SK-N-SH (cell line): Measurements from ENCODE around the gene CPN2. TPM values are rescaled to one million over a fixed set of nuclear protein-coding genes. Genes with fewer than 3 reads are reported as not detected.

Experiments used
- CTCF ChIA-PET: fragments of 300-600, 350-600 bp; formaldehyde crosslinking; extraction: SDS; loops from one replicate; lab custom pipeline; 2021; lab: Yijun Ruan, JAX
- POLR2A ChIA-PET: fragments of 350-600 bp; sonication (Branson Sonifier 250); formaldehyde crosslinking; extraction: SDS; loops from one replicate; lab custom pipeline; 2020; ENCODE audit warnings: antibody characterized with exemption, inconsistent platforms; lab: Yijun Ruan, JAX
- DNase-seq: peaks from one replicate; pipeline ENCODE4 v3.0.0; 2012
- H2AFZ ChIP-seq: fragments of 200-600 bp; sonication (generic); 2 replicates; pipeline ENCODE4 v1.8.1; 2016; ENCODE audit warnings: antibody characterized with exemption, mild to moderate bottlenecking, low read depth
- H3F3A ChIP-seq: fragments of 200-600 bp; sonication (generic); replicated peaks from 2 replicates; pipeline ENCODE3; 2016; ENCODE audit warnings: antibody characterized with exemption, mild to moderate bottlenecking; ENCODE audit not compliant: insufficient read depth
- H3K27ac ChIP-seq, 2 experiments: fragments of 200-500 bp in 1 of 2; fragments of 200-600 bp in 1 of 2; sonication (Bioruptor generic) in 1 of 2; sonication (generic), shearing (Covaris generic) in 1 of 2; 2 replicates each; pipeline versions ENCODE4 v1.5.1 to v1.6.1; 2014 to 2016; ENCODE audit warnings: low read depth in 2 of 2, inconsistent platforms in 1 of 2, low read length in 1 of 2, mild to moderate bottlenecking in 1 of 2, mixed read lengths in 1 of 2
- H3K27me3 ChIP-seq: fragments of 200-600 bp; sonication (generic), shearing (Covaris generic); 2 replicates; pipeline ENCODE4 v1.6.1; 2016; ENCODE audit warnings: mixed run types; ENCODE audit not compliant: insufficient read depth
- H3K36me3 ChIP-seq, 2 experiments: fragments of 200-500 bp in 1 of 2; fragments of 200-600 bp in 1 of 2; sonication (Bioruptor generic) in 1 of 2; sonication (generic) in 1 of 2; replicated peaks in 1 of 2; 2 replicates each; pipeline versions ENCODE3 to v1.5.1; 2014 to 2016; ENCODE audit warnings: low read length in 1 of 2, mild to moderate bottlenecking in 1 of 2; ENCODE audit not compliant: insufficient read depth in 2 of 2, control insufficient read depth in 1 of 2
- H3K4me1 ChIP-seq, 2 experiments: fragments of 200-500 bp in 1 of 2; fragments of 200-600 bp in 1 of 2; sonication (Bioruptor generic) in 1 of 2; sonication (generic), shearing (Covaris generic) in 1 of 2; 2 replicates each; pipeline versions ENCODE4 v1.5.1 to v1.6.1; 2014 to 2016; ENCODE audit warnings: low read depth in 1 of 2, low read length in 1 of 2, mixed run types in 1 of 2; ENCODE audit not compliant: insufficient read depth in 2 of 2, control insufficient read depth in 1 of 2
- H3K4me2 ChIP-seq: fragments of 200-600 bp; sonication (generic), shearing (Covaris generic); 2 replicates; pipeline ENCODE4 v1.6.1; 2017; ENCODE audit warnings: mixed run types
- H3K4me3 ChIP-seq, 2 experiments: fragments of 200-500 bp in 1 of 2; fragments of 200-600 bp in 1 of 2; sonication (Bioruptor generic) in 1 of 2; sonication (generic), shearing (Covaris generic) in 1 of 2; 2 replicates each; pipeline versions ENCODE4 v1.5.1 to v1.8.1; 2014 to 2016; ENCODE audit warnings: low read depth in 2 of 2, inconsistent platforms in 1 of 2, low read length in 1 of 2, mild to moderate bottlenecking in 1 of 2, mixed read lengths in 1 of 2, moderate library complexity in 1 of 2
- H3K79me2 ChIP-seq: fragments of 200-600 bp; sonication (generic); 2 replicates; pipeline ENCODE4 v1.8.1; 2017; ENCODE audit warnings: mild to moderate bottlenecking; ENCODE audit not compliant: insufficient read depth
- H3K9ac ChIP-seq: fragments of 200-600 bp; sonication (generic); 2 replicates; pipeline ENCODE4 v1.6.1; 2017; ENCODE audit warnings: mixed run types
- H3K9me2 ChIP-seq: fragments of 200-600 bp; sonication (generic); 2 replicates; pipeline ENCODE4 v1.6.1; 2017; ENCODE audit warnings: mixed run types
- H3K9me3 ChIP-seq: fragments of 200-600 bp; sonication (generic); 2 replicates; pipeline ENCODE4 v1.6.1; 2017; ENCODE audit warnings: mixed run types, mild to moderate bottlenecking, moderate library complexity
- H4K20me1 ChIP-seq: fragments of 200-600 bp; sonication (generic); 2 replicates; pipeline ENCODE4 v1.6.1; 2017; ENCODE audit warnings: mild to moderate bottlenecking, mixed run types; ENCODE audit not compliant: insufficient read depth
- ELF1 ChIP-seq: IDR thresholded peaks from 2 replicates; pipeline ENCODE4 v1.4.0; 2012
- FOXJ3 ChIP-seq: sonication (generic); formaldehyde crosslinking; IDR thresholded peaks from 2 replicates; pipeline ENCODE4 v1.5.1; 2020; ENCODE audit warnings: mild to moderate bottlenecking, missing genetic modification reagents
- MEF2A ChIP-seq: IDR thresholded peaks from 2 replicates; pipeline ENCODE4 v1.4.0; 2012; ENCODE audit warnings: low read depth, borderline replicate concordance
- MXI1 ChIP-seq: IDR thresholded peaks from 2 replicates; pipeline ENCODE4 v1.6.1; 2012; ENCODE audit warnings: mild to moderate bottlenecking, low read depth, low read length, improper control_type of control experiment
- NFIC ChIP-seq: IDR thresholded peaks from 2 replicates; pipeline ENCODE4 v1.4.0; 2012; ENCODE audit warnings: borderline replicate concordance
- POLR2AphosphoS5 ChIP-seq: IDR thresholded peaks from 2 replicates; pipeline ENCODE4 v1.6.1; 2012; ENCODE audit warnings: low read depth, low read length
- RCOR1 ChIP-seq: fragments of 150-350 bp; IDR thresholded peaks from 2 replicates; pipeline ENCODE4 v1.6.1; 2017; ENCODE audit warnings: antibody characterized with exemption, low read length
- SMC3 ChIP-seq: IDR thresholded peaks from 2 replicates; pipeline ENCODE4 v1.6.1; 2012; ENCODE audit warnings: low read depth, low read length, improper control_type of control experiment
- TAF1 ChIP-seq: IDR thresholded peaks from 2 replicates; pipeline ENCODE4 v1.6.1; 2012; ENCODE audit warnings: low read depth, mild to moderate bottlenecking, low read length, moderate library complexity, borderline replicate concordance
- TEAD4 ChIP-seq: IDR thresholded peaks from 2 replicates; pipeline ENCODE4 v1.4.0; 2012; ENCODE audit warnings: mild to moderate bottlenecking, borderline replicate concordance; ENCODE audit not compliant: insufficient read depth
- WGBS: methylation state at CpG from one replicate; pipeline ENCODE4 v1.1.6; 2017; ENCODE audit warnings: low lambda C conversion rate; 5-methylcytosine and 5-hydroxymethylcytosine counted together
- polyA plus RNA-seq, 3 experiments: library from polyadenylated mRNA; depleted of rRNA; stranded (reverse); fragments of >200 nt; gene quantifications; 2 replicates each; pipeline ENCODE4 v1.2.3, GENCODE V29; 2012
- TF ChIP-seq, protein P1 (sequence below): IDR thresholded peaks from 2 replicates; pipeline ENCODE4 v1.6.1; 2012; ENCODE audit warnings: mild to moderate bottlenecking, low read depth, low read length, moderate library complexity

Gene CPN2
- polyA plus RNA-seq, 1 of the 3 experiments (the other 2 are of a cell fraction) = not detected

DNA sequence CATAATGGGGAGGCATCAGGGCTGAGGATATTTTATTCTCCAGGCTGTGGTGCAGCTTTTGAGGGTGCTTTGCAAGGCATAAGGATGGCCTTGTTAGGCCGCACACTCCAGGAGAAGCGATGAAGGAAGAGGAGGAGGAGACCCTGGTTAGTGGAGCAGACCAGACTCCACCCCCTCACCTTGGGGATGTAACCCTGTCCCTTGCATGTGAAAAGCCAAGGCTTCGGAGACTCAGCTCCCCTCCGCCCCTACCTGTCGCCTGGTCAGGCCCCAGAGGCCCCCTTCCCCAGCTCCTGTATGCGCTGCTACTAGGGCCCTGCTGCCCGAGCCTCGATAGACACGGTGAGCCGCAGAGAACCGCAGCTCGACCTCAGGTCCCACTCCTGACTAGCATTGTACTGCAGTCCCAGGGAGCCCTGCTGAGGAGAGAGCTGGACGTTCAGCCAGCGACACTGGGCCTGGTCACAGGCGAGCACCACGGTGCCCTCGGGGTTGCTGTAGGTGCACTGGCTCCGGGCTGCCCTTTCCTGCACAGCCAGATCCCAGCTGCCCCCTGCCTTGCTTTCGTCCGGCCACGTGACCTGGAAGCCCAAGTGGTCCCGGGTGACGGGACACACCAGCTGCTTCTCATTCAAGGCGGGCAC, 10.2 kb downstream of the CPN2 start:
- Histone ChIP-seq H3K4me2 (no peak overlapping the region), H3K36me3 (no peaks in the 10 kb centered on the region), H3K4me1 (peaks cover 0 to 28% of the 10 kb centered on the region in 2 experiments; a peak in 1 of 4 replicates), H2AFZ (no peak overlapping the region), H3K9me2 (no peaks in the 10 kb centered on the region), H3K27ac (no peak overlapping the region), H3K79me2 (no peaks in the 10 kb centered on the region), H3F3A (peaks cover 4% of the 10 kb centered on the region), H3K27me3 (no peaks in the 10 kb centered on the region), H3K9ac (no peak overlapping the region), H3K4me3 (no peak overlapping the region), H4K20me1 (no peaks in the 10 kb centered on the region), H3K9me3 (no peaks in the 10 kb centered on the region)
- WGBS = 95% methylated on average over 10 of the region's 24 CpGs
- ChIA-PET POLR2A (no interaction called here), CTCF (interaction anchor here (0.8 to 18.8 kb wide), 12 partner anchors 8 to 560 kb away, joined by 3 to 326 read pairs (median 4); partner anchors contain the start of gene LRRC15)
- TF ChIP-seq POLR2AphosphoS5 (no peak), NFIC (no peak), ELF1 (no peak), RCOR1 (no peak), TAF1 (no peak), MEF2A (no peak), FOXJ3 (CRISPR knock-in tag) (no peak), MXI1 (no peak), SMC3 (no peak)
- TF ChIP-seq, protein P1, sequence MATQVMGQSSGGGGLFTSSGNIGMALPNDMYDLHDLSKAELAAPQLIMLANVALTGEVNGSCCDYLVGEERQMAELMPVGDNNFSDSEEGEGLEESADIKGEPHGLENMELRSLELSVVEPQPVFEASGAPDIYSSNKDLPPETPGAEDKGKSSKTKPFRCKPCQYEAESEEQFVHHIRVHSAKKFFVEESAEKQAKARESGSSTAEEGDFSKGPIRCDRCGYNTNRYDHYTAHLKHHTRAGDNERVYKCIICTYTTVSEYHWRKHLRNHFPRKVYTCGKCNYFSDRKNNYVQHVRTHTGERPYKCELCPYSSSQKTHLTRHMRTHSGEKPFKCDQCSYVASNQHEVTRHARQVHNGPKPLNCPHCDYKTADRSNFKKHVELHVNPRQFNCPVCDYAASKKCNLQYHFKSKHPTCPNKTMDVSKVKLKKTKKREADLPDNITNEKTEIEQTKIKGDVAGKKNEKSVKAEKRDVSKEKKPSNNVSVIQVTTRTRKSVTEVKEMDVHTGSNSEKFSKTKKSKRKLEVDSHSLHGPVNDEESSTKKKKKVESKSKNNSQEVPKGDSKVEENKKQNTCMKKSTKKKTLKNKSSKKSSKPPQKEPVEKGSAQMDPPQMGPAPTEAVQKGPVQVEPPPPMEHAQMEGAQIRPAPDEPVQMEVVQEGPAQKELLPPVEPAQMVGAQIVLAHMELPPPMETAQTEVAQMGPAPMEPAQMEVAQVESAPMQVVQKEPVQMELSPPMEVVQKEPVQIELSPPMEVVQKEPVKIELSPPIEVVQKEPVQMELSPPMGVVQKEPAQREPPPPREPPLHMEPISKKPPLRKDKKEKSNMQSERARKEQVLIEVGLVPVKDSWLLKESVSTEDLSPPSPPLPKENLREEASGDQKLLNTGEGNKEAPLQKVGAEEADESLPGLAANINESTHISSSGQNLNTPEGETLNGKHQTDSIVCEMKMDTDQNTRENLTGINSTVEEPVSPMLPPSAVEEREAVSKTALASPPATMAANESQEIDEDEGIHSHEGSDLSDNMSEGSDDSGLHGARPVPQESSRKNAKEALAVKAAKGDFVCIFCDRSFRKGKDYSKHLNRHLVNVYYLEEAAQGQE = no peak
- no peak for DNase-seq

DNA sequence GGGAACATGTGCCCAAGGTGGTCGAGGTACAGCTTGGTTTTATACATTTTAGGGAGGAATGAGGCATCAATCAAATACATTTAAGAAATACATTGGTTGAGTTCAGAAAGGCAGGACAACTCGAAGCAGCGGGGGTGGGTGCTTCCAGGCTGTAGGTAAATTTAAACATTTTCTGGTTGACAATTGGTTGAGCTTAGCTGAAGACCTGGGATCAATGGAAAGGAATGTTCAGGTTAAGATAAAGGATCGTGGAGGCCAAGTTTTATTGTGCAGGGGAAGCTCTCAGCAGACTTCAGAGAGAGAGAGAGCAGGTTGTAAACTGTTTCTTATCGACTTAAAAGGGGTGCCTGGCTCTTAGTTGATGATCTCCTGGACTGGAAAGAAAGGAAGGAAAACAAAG, 11.3 kb downstream of the CPN2 start:
- Histone ChIP-seq H2AFZ (no peak overlapping the region), H3F3A (peaks cover 4% of the 10 kb centered on the region), H3K4me2 (no peak overlapping the region), H3K9ac (no peak overlapping the region), H3K27ac (no peak overlapping the region), H3K27me3 (no peaks in the 10 kb centered on the region), H3K79me2 (no peaks in the 10 kb centered on the region), H3K4me1 (peaks cover 0 to 28% of the 10 kb centered on the region in 2 experiments; a peak in 1 of 4 replicates), H3K4me3 (no peak overlapping the region), H4K20me1 (no peaks in the 10 kb centered on the region), H3K9me2 (no peaks in the 10 kb centered on the region), H3K36me3 (no peaks in the 10 kb centered on the region), H3K9me3 (no peaks in the 10 kb centered on the region)
- ChIA-PET POLR2A (no interaction called here), CTCF (interaction anchor here (1.1 to 18.8 kb wide), 5 partner anchors 29 to 559 kb away, joined by 3 to 326 read pairs (median 6); partner anchors contain the start of gene GP5)
- TF ChIP-seq TEAD4 = no peak
- no peak for DNase-seq
- WGBS = 71% methylated on average over 5 of the region's 5 CpGs
